HepG2 (cell line): ENCODE measurements around the gene SRSF10. TPM values are rescaled to one million over a fixed set of nuclear protein-coding genes. Genes with fewer than 3 reads are reported as not detected.

ENCODE experiments used
- ATAC-seq: fragments of 200-7000 bp; cut with Tn5 transposase; 3 replicates; pipeline ENCODE4 v1.9.1; 2020; ENCODE audit warnings: mild to moderate bottlenecking, moderate library complexity
- BruUV-seq: library from RNA; stranded (reverse); fragments of 400-500 nt; replicated peaks from 2 replicates; lab custom pipeline; 2021; lab: Mats Ljungman, UMichigan
- CTCF ChIA-PET: fragments of 300-600 bp; formaldehyde crosslinking; extraction: SDS; loops from one replicate; lab custom pipeline; 2021; ENCODE audit warnings: low total read pairs, inconsistent platforms, low intra/inter-chr PET ratio; lab: Yijun Ruan, JAX
- POLR2A ChIA-PET: fragments of 350-600 bp; sonication (Branson Sonifier 250); formaldehyde crosslinking; loops from one replicate; lab custom pipeline; 2020; ENCODE audit warnings: antibody characterized with exemption, inconsistent platforms; lab: Yijun Ruan, JAX
- DNase-seq: peaks from one replicate; pipeline ENCODE4 v3.0.0-alpha.2; 2015; ENCODE audit warnings: low spot score
- FAIRE-seq: peaks from 3 replicates; lab custom pipeline; 2011; peaks lifted over from hg19 to GRCh38; lab: Jason Lieb, UNC
- H2AFZ ChIP-seq: one replicate; pipeline ENCODE4 v1.6.1; 2011; ENCODE audit warnings: low read length, inconsistent platforms
- H3K27ac ChIP-seq: fragments of 300-600 bp; 3 replicates; pipeline ENCODE4 v1.8.0; 2011; ENCODE audit warnings: mixed run types, mild to moderate bottlenecking, mixed read lengths, low read length, inconsistent platforms; ENCODE audit not compliant: insufficient read depth; ENCODE audit errors: extremely low read length
- H3K27me3 ChIP-seq, 2 experiments: fragments of 200-600 bp in 1 of 2; 2 replicates in 1 of 2; 3 replicates in 1 of 2; pipeline versions ENCODE4 v1.6.0 to v1.8.0; 2011; ENCODE audit warnings: low read length in 2 of 2, mild to moderate bottlenecking in 2 of 2, moderate library complexity in 2 of 2, inconsistent platforms in 1 of 2; ENCODE audit not compliant: insufficient read depth in 2 of 2, control insufficient read depth in 1 of 2
- H3K36me3 ChIP-seq, 2 experiments: fragments of 200-600 bp in 1 of 2; replicated peaks in 1 of 2; 2 replicates in 1 of 2; 3 replicates in 1 of 2; pipeline versions ENCODE4 v1.5.1 to v1.8.0; 2011; ENCODE audit warnings: low read length in 2 of 2, inconsistent platforms in 1 of 2; ENCODE audit not compliant: insufficient read depth in 2 of 2, control insufficient read depth in 1 of 2
- H3K4me1 ChIP-seq: 2 replicates; pipeline ENCODE4 v1.5.1; 2012; ENCODE audit warnings: low read length, inconsistent platforms; ENCODE audit not compliant: insufficient read depth
- H3K4me2 ChIP-seq: 2 replicates; pipeline ENCODE4 v1.6.0; 2011; ENCODE audit warnings: low read depth, low read length, inconsistent platforms
- H3K4me3 ChIP-seq, 3 experiments: fragments of 200-600 bp in 1 of 3; sonication (generic), shearing (Covaris generic) in 1 of 3; replicated peaks in 1 of 3; 2 replicates each; pipeline ENCODE4 v1.5.1; 2011 to 2016; ENCODE audit warnings: low read length in 3 of 3, inconsistent platforms in 2 of 3, low read depth in 2 of 3, mild to moderate bottlenecking in 2 of 3, control low read depth in 1 of 3, mixed read lengths in 1 of 3; ENCODE audit not compliant: insufficient read depth in 1 of 3
- H3K79me2 ChIP-seq: one replicate; pipeline ENCODE4 v1.6.1; 2011; ENCODE audit warnings: low read length, inconsistent platforms; ENCODE audit not compliant: insufficient read depth
- H3K9ac ChIP-seq: 2 replicates; pipeline ENCODE4 v1.6.0; 2011; ENCODE audit warnings: mild to moderate bottlenecking, low read depth, low read length, inconsistent platforms; ENCODE audit not compliant: insufficient read depth
- H3K9me3 ChIP-seq: 2 replicates; pipeline ENCODE4 v1.5.1; 2012; ENCODE audit warnings: mild to moderate bottlenecking, low read length
- H4K20me1 ChIP-seq: 2 replicates; pipeline ENCODE4 v1.6.0; 2011; ENCODE audit warnings: inconsistent platforms, mild to moderate bottlenecking, low read length, moderate library complexity; ENCODE audit not compliant: insufficient read depth
- BRD4 ChIP-seq: sonication (generic); formaldehyde crosslinking; IDR thresholded peaks from 2 replicates; pipeline ENCODE4 v1.4.0; 2020; ENCODE audit warnings: missing genetic modification reagents
- ZNF468 ChIP-seq: sonication (generic); formaldehyde crosslinking; IDR thresholded peaks from 2 replicates; pipeline ENCODE4 v1.8.0; 2022; ENCODE audit warnings: mild to moderate bottlenecking, moderate library complexity, missing genetic modification reagents
- WGBS: methylation state at CpG from one replicate; pipeline ENCODE4 v1.1.6; 2017; ENCODE audit warnings: low lambda C conversion rate; 5-methylcytosine and 5-hydroxymethylcytosine counted together
- in situ Hi-C: cut with HindIII; loops from 2 replicates; pipeline ENCODE4 v1.10.0; 2017; ENCODE audit warnings: low pct_unique_long_range_greater_than_20kb; ENCODE audit not compliant: extremely low pct_ligation_motif_present
- intact Hi-C: fragments of 100-400 bp; cut with micrococcal nuclease; formaldehyde crosslinking; loops from one replicate; pipeline ENCODE4 v1.10.0; 2022; ENCODE audit not compliant: unreplicated experiment
- polyA plus RNA-seq, 8 experiments: library from polyadenylated mRNA; depleted of rRNA in 3 of 8; stranded (reverse) in 7 of 8; unstranded in 1 of 8; fragments of >200 nt; fragmentation: Illumina TruSeq in 4 of 8; extraction: Trizol in 4 of 8; gene quantifications; 2 replicates each; pipeline versions ENCODE4 v1.2.1 to v1.2.3, GENCODE V29; 2011 to 2016; ENCODE audit warnings: low read depth in 4 of 8, missing spikeins in 1 of 8, mixed read lengths in 1 of 8; ENCODE audit not compliant: insufficient read depth in 1 of 8
- total RNA-seq, 5 experiments: library from RNA; depleted of rRNA; stranded (reverse); fragments of >200 nt; fragmentation: Illumina TruSeq; extraction: Trizol; gene quantifications; 2 replicates each; pipeline ENCODE4 v1.2.3, GENCODE V29; 2016; ENCODE audit warnings: low read depth in 1 of 5

SRSF10 gene
- total and polyA plus RNA-seq, 2 of the 13 experiments (the other 11 are each of a cell fraction or from before 2014, with no cell fraction given): 126 to 186 TPM

DNA sequence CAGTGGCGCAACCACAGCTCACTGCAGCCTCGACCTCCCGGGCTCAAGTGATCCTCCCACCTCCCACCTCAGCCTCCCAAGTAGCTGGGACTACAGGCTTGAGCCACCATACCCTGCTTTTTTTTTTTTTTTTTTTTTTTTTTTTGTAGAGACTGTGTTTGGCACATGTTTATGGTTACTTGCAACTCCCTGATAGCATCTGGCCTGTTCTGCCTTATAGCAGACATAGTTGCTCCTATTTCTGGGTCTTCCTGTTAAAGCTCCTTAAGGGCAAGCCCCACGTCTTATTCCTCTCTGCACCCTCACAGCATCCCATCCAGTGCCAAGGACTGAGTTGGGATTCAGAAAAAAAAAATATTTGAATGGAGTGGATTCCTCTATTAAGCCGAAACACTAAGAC lies 49.9 kb downstream of the SRSF10 start:
- Histone ChIP-seq H3K27me3 (peaks cover 0 to 13% of the 10 kb centered on the region in 2 experiments; a peak in 2 of 5 replicates), H3K4me2 (no peak overlapping the region), H3K9me3 (no peaks in the 10 kb centered on the region), H3K4me3 (no peak overlapping the region), H2AFZ (no peak overlapping the region), H3K4me1 (no peaks in the 10 kb centered on the region), H3K27ac (no peak overlapping the region), H4K20me1 (no peaks in the 10 kb centered on the region), H3K79me2 (no peaks in the 10 kb centered on the region), H3K36me3 (no peaks in the 10 kb centered on the region), H3K9ac (no peak overlapping the region)
- intact Hi-C loops (no loop called here), in situ Hi-C loops (no loop called here)
- no peak for DNase-seq
- ChIA-PET CTCF (no interaction called here), POLR2A (no interaction called here)
- FAIRE-seq: no peak
- ATAC-seq: no peak
- no peak for TF ChIP-seq BRD4 (CRISPR knock-in tag)
- BruUV-seq: no TSS peak
- 42% methylated on average over 5 of the region's 5 CpGs for WGBS

- H3K4me3 ChIP-seq: no peak overlapping the region
- H2AFZ ChIP-seq: no peak overlapping the region
- peaks cover 0 to 20% of the 10 kb centered on the region in 2 experiments; a peak in 3 of 5 replicates for H3K27me3 ChIP-seq
- no peak for TF ChIP-seq ZNF468 (CRISPR knock-in tag)
- TF ChIP-seq, all 625 proteins: peak for 0
- Histone ChIP-seq H3K36me3 (no peaks in the 10 kb centered on the region), H3K79me2 (no peaks in the 10 kb centered on the region), H4K20me1 (no peaks in the 10 kb centered on the region), H3K9me3 (no peaks in the 10 kb centered on the region), H3K27ac (no peak overlapping the region), H3K9ac (no peak overlapping the region), H3K4me2 (no peak overlapping the region), H3K4me1 (peaks cover 9% of the 10 kb centered on the region)
- FAIRE-seq (no peak), DNase-seq (no peak), ATAC-seq (no peak)
- intact Hi-C loops: no loop called here
- ChIA-PET POLR2A (no interaction called here), CTCF (no interaction called here)
- WGBS: 32% methylated on average over 4 of the region's 4 CpGs
- no TSS peak for BruUV-seq
- in situ Hi-C loops: no loop called here
These were observed 51.3 kb downstream of the SRSF10 start for GRCh38 chr1:23928789-23929188.
